A673 (cell line): ENCODE results near the gene FAS. TPM values are rescaled to one million over a fixed set of nuclear protein-coding genes. Genes with fewer than 3 reads are reported as not detected.

ENCODE experiments used
- BruUV-seq: library from RNA; stranded (reverse); fragments of 400-500 nt; replicated peaks from 2 replicates; lab custom pipeline; 2021; lab: Mats Ljungman, UMichigan
- CTCF ChIA-PET: fragments of 300-600 bp; sonication (Branson Sonifier 250); formaldehyde crosslinking; loops from one replicate; lab custom pipeline; 2022; ENCODE audit warnings: antibody characterized with exemption; lab: Charles Lee
- POLR2A ChIA-PET: fragments of 300-600 bp; sonication (Branson Sonifier 250); formaldehyde crosslinking; loops from one replicate; lab custom pipeline; 2022; ENCODE audit warnings: antibody characterized with exemption; ENCODE audit not compliant: low non-redundant PET; lab: Charles Lee
- DNase-seq: peaks from one replicate; pipeline ENCODE4 v3.0.0-alpha.2; 2015; ENCODE audit warnings: low spot score
- H3K27ac ChIP-seq: fragments of 200-600 bp; sonication (generic); 2 replicates; pipeline ENCODE4 v1.5.1; 2016; ENCODE audit warnings: mixed run types, low read depth, mild to moderate bottlenecking, mixed read lengths, antibody characterized with exemption, low read length; ENCODE audit not compliant: poor library complexity, severe bottlenecking
- H3K27me3 ChIP-seq: fragments of 200-600 bp; sonication (generic); replicated peaks from 2 replicates; pipeline ENCODE4 v1.6.1; 2017; ENCODE audit warnings: mixed run types, low read depth, mild to moderate bottlenecking, mixed read lengths, antibody characterized with exemption, low read length; ENCODE audit not compliant: insufficient read depth, poor library complexity
- H3K36me3 ChIP-seq: fragments of 200-600 bp; sonication (generic); 2 replicates; pipeline ENCODE4 v1.6.1; 2016; ENCODE audit warnings: mixed run types, mild to moderate bottlenecking, mixed read lengths, antibody characterized with exemption, low read length; ENCODE audit not compliant: insufficient read depth, poor library complexity, severe bottlenecking
- H3K4me1 ChIP-seq: fragments of 200-600 bp; sonication (generic); 2 replicates; pipeline ENCODE4 v1.6.1; 2017; ENCODE audit warnings: mixed run types, mild to moderate bottlenecking, mixed read lengths, antibody characterized with exemption, low read length; ENCODE audit not compliant: insufficient read depth, poor library complexity, severe bottlenecking
- H3K4me3 ChIP-seq: fragments of 200-600 bp; sonication (generic); 2 replicates; pipeline ENCODE4 v1.5.1; 2016; ENCODE audit warnings: low read depth, mixed run types, mild to moderate bottlenecking, mixed read lengths, low read length; ENCODE audit not compliant: poor library complexity, severe bottlenecking
- H3K9me3 ChIP-seq: fragments of 200-600 bp; sonication (generic); 2 replicates; pipeline ENCODE4 v1.6.1; 2016; ENCODE audit warnings: mixed run types, low read depth, mild to moderate bottlenecking, mixed read lengths, antibody characterized with exemption, low read length; ENCODE audit not compliant: poor library complexity, severe bottlenecking
- EZH2 ChIP-seq: fragments of 200-600 bp; sonication (generic); IDR thresholded peaks from 2 replicates; pipeline ENCODE4 v1.6.1; 2017; ENCODE audit warnings: borderline replicate concordance, low read depth, mild to moderate bottlenecking, mixed read lengths, antibody characterized with exemption, low read length; ENCODE audit not compliant: poor library complexity, severe bottlenecking
- intact Hi-C: fragments of 100-400 bp; cut with micrococcal nuclease; formaldehyde crosslinking; loops from one replicate; pipeline ENCODE4 v1.10.0; 2022; ENCODE audit not compliant: unreplicated experiment
- total RNA-seq: library from RNA; stranded (reverse); gene quantifications from 2 replicates; pipeline ENCODE4 v1.2.3, GENCODE V29; 2021
- TF ChIP-seq, protein P1 (sequence below): fragments of 300-800, 200-600 bp; sonication (generic); conservative IDR thresholded peaks from 2 replicates; pipeline ENCODE4 v1.5.1; 2017; ENCODE audit warnings: low read depth, mild to moderate bottlenecking, antibody characterized with exemption, low read length, moderate library complexity, mixed read lengths

FAS gene
- total RNA-seq, 1 experiment from 2014 or later, result 30.4 TPM

DNA sequence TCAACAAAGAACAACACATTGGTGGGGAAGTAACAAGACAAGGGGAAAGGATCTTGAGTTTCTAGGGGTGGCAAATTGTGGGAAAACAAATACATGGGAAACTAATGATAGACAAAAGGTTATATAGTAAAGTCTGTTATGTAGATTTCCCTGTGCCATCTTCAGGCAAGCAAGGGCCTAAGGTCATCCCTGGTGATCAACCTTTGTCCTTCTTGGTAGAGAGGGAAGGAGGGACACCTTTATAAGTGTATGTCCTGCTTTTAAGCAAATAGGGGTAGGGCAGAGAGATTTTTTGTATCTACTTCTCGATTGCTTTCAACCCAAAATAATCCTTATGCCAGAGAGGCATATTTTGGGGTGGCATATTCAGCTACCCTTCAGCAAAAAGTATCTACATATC, 26.2 kb upstream of the FAS start:
- TF ChIP-seq EZH2, result no peak
- TF ChIP-seq, protein P1, sequence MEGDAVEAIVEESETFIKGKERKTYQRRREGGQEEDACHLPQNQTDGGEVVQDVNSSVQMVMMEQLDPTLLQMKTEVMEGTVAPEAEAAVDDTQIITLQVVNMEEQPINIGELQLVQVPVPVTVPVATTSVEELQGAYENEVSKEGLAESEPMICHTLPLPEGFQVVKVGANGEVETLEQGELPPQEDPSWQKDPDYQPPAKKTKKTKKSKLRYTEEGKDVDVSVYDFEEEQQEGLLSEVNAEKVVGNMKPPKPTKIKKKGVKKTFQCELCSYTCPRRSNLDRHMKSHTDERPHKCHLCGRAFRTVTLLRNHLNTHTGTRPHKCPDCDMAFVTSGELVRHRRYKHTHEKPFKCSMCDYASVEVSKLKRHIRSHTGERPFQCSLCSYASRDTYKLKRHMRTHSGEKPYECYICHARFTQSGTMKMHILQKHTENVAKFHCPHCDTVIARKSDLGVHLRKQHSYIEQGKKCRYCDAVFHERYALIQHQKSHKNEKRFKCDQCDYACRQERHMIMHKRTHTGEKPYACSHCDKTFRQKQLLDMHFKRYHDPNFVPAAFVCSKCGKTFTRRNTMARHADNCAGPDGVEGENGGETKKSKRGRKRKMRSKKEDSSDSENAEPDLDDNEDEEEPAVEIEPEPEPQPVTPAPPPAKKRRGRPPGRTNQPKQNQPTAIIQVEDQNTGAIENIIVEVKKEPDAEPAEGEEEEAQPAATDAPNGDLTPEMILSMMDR, result no peak
- DNase-seq, result no peak
- no peaks in the 10 kb centered on the region for H3K36me3 ChIP-seq
- ChIA-PET POLR2A (no interaction called here), CTCF (no interaction called here)
- H3K4me3 ChIP-seq, result no peak overlapping the region
- peaks cover 11% of the 10 kb centered on the region for H3K4me1 ChIP-seq
- no peaks in the 10 kb centered on the region for H3K27me3 ChIP-seq
- no TSS peak for BruUV-seq
- peak overlapping the region; percentile 47 for H3K27ac ChIP-seq
- intact Hi-C loops, result no loop called here
- no peaks in the 10 kb centered on the region for H3K9me3 ChIP-seq

DNA sequence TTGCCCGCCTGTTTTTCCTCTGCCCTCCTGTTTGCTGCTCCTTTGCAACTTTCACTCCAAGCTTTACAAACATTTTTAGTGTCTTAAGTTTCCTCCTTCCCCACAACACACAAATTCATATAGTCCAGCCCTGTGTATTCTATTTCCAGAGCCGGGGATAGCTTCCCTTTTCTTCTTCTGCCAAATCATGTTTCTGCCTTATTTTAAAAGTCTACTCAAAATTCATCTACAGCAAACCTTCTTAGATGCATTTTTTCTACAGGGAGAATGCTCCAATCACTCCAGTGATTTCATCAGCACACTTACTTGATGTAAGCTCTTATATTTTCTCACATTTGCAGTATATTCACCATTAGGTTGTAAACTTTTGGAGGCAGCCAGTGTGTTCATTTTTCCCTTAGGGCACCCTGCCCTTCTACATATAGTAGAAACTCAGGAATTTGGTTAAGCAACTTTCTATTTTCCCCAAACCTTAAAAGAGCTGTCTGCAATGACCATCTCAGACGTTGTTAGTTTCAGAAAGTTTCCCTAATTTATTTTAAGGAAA, 25.7 kb upstream of the FAS start:
- intact Hi-C loops, result no loop called here
- CTCF ChIA-PET, result no interaction called here
- peaks cover 11% of the 10 kb centered on the region for H3K4me1 ChIP-seq
- TF ChIP-seq EZH2, result no peak
- TF ChIP-seq, protein P1, result no peak
- no peak overlapping the region for H3K4me3 ChIP-seq
- POLR2A ChIA-PET, result no interaction called here
- DNase-seq, result no peak
- BruUV-seq, result no TSS peak
- no peaks in the 10 kb centered on the region for H3K36me3 ChIP-seq
- H3K27ac ChIP-seq, result peak overlapping the region; percentile 47
- no peaks in the 10 kb centered on the region for H3K9me3 ChIP-seq
- H3K27me3 ChIP-seq, result no peaks in the 10 kb centered on the region

DNA sequence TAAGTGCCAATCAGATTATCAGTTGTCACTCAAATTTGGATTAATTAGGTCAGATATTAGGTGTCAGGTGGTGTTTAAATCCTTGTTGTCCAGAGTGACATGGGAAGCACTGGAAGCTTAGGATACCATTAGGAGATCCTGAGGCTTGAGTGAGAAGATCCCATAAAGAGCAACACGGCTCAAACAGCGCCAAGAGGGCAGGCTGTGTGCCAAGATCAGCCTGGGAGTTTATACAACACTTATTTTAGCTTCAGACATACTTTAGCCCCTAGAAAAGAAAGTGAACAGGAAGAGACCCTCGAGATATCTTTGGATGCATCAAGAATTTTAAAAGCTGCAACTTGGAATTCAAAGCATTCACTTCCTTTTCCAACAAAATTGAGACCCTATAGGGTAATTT, 23.8 kb upstream of the FAS start:
- DNase-seq, result no peak
- H3K4me3 ChIP-seq, result no peak overlapping the region
- TF ChIP-seq, protein P1, result no peak
- no peak for TF ChIP-seq EZH2
- CTCF ChIA-PET, result no interaction called here
- no TSS peak for BruUV-seq
- intact Hi-C loops, result no loop called here
- H3K9me3 ChIP-seq, result no peaks in the 10 kb centered on the region
- POLR2A ChIA-PET, result no interaction called here
- peaks cover 14% of the 10 kb centered on the region for H3K4me1 ChIP-seq
- H3K27ac ChIP-seq, result no peak overlapping the region
- H3K27me3 ChIP-seq, result no peaks in the 10 kb centered on the region
- H3K36me3 ChIP-seq, result no peaks in the 10 kb centered on the region
